ENCODE data around the gene OR10K1. TPM values are rescaled to one million over a fixed set of nuclear protein-coding genes. Genes with fewer than 3 reads are reported as not detected.

Gene OR10K1
- total and polyA plus RNA-seq, 2 donors (not counting 1 experiment from before 2014, with no cell fraction given): not detected

DNA sequence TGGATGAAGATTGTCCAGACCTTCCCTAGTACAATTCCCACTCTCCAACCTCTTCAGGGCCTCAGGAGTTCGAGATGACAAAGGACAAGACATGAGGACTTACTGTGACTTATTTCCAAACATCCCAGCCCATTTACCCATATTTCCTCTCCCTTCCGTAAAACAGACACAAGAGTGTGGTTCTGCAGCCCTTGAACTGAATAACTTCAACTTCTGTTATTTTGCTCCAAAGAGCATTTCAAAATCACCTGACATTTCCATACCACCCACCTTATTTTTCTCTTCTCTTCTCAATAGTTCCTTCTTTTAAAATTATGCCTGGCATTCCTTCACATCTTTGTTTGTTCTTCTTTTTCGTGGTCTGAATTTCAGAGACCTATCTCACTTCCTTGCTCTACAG is 26.9 kb upstream of the OR10K1 start:
- Histone ChIP-seq H3K79me2 (ENCODE audit: control insufficient read depth, insufficient read depth, low read length) (no peaks in the 10 kb centered on the region), H3K4me3 (replicated peaks in 1 of 4; ENCODE audit: control extremely low read depth in 1 of 4, insufficient read depth in 1 of 4, low read depth in 3 of 4, low read length in 4 of 4) (no peak overlapping the region), H3K4me2 (ENCODE audit: extremely low read depth, insufficient read depth, low read length) (no peak overlapping the region), H3K27me3 (ENCODE audit: control insufficient read depth, insufficient read depth, low read length) (no peaks in the 10 kb centered on the region), H2AFZ (ENCODE audit: low read length) (no peak overlapping the region), H3K4me1 (ENCODE audit: control insufficient read depth, extremely low read depth, insufficient read depth, low read length) (no peaks in the 10 kb centered on the region), H3K27ac (ENCODE audit: insufficient read depth, low read length) (no peak overlapping the region), H4K20me1 (ENCODE audit: control insufficient read depth, extremely low read depth, insufficient read depth, low read length) (no peaks in the 10 kb centered on the region), H3K9ac (ENCODE audit: insufficient read depth, low read length) (no peak overlapping the region), H3K36me3 (ENCODE audit: control insufficient read depth, insufficient read depth, low read length) (no peaks in the 10 kb centered on the region), H3K9me3 (ENCODE audit: control insufficient read depth, insufficient read depth, low read depth, low read length) (no peaks in the 10 kb centered on the region)
- TF ChIP-seq, protein P1, sequence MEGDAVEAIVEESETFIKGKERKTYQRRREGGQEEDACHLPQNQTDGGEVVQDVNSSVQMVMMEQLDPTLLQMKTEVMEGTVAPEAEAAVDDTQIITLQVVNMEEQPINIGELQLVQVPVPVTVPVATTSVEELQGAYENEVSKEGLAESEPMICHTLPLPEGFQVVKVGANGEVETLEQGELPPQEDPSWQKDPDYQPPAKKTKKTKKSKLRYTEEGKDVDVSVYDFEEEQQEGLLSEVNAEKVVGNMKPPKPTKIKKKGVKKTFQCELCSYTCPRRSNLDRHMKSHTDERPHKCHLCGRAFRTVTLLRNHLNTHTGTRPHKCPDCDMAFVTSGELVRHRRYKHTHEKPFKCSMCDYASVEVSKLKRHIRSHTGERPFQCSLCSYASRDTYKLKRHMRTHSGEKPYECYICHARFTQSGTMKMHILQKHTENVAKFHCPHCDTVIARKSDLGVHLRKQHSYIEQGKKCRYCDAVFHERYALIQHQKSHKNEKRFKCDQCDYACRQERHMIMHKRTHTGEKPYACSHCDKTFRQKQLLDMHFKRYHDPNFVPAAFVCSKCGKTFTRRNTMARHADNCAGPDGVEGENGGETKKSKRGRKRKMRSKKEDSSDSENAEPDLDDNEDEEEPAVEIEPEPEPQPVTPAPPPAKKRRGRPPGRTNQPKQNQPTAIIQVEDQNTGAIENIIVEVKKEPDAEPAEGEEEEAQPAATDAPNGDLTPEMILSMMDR (conservative IDR thresholded peaks at IDR 0.05 in 1 of 2, IDR thresholded peaks at IDR 0.05 in 1 of 2; ENCODE audit: low read depth in 1 of 2, low read length in 2 of 2): no peak
- TF ChIP-seq EZH2 (IDR thresholded peaks at IDR 0.05; ENCODE audit: low read length, missing control alignments): no peak
- DNase-seq (ENCODE audit: low read depth in 2 of 2): no peak

DNA sequence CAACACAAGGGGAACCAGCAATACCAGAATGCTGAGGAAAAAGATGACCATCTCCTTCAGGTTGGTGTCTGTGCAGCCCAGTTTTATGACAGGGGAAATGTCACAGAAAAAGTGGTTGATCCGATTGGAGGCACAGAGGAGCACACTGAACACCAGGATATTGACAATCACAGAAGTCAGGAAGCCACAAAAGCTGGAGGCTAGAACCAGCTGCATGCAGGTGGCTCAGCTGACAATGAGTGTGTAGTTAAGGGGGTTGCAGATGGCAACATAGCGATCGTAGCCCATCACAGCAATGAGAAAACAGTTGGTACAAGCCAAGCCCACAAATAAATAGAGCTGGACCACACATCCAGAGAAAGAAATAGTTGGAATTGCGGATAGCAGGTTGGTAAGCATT is 16.3 kb upstream of the OR10K1 start:
- Histone ChIP-seq H3K27me3 (ENCODE audit: control insufficient read depth, insufficient read depth, low read length) (no peaks in the 10 kb centered on the region), H3K4me1 (ENCODE audit: control insufficient read depth, extremely low read depth, insufficient read depth, low read length) (no peaks in the 10 kb centered on the region), H3K9me3 (ENCODE audit: control insufficient read depth, insufficient read depth, low read depth, low read length) (no peaks in the 10 kb centered on the region), H2AFZ (ENCODE audit: low read length) (no peak overlapping the region), H3K4me2 (ENCODE audit: extremely low read depth, insufficient read depth, low read length) (no peak overlapping the region), H4K20me1 (ENCODE audit: control insufficient read depth, extremely low read depth, insufficient read depth, low read length) (no peaks in the 10 kb centered on the region), H3K36me3 (ENCODE audit: control insufficient read depth, insufficient read depth, low read length) (no peaks in the 10 kb centered on the region), H3K79me2 (ENCODE audit: control insufficient read depth, insufficient read depth, low read length) (no peaks in the 10 kb centered on the region), H3K9ac (ENCODE audit: insufficient read depth, low read length) (no peak overlapping the region), H3K27ac (ENCODE audit: insufficient read depth, low read length) (no peak overlapping the region), H3K4me3 (replicated peaks in 1 of 4; ENCODE audit: control extremely low read depth in 1 of 4, insufficient read depth in 1 of 4, low read depth in 3 of 4, low read length in 4 of 4) (no peak overlapping the region)
- no peak for DNase-seq (ENCODE audit: low read depth in 2 of 2)
- TF ChIP-seq EZH2 (IDR thresholded peaks at IDR 0.05; ENCODE audit: low read length, missing control alignments): no peak
- TF ChIP-seq, protein P1 (conservative IDR thresholded peaks at IDR 0.05 in 1 of 2, IDR thresholded peaks at IDR 0.05 in 1 of 2; ENCODE audit: low read depth in 1 of 2, low read length in 2 of 2): no peak

DNA sequence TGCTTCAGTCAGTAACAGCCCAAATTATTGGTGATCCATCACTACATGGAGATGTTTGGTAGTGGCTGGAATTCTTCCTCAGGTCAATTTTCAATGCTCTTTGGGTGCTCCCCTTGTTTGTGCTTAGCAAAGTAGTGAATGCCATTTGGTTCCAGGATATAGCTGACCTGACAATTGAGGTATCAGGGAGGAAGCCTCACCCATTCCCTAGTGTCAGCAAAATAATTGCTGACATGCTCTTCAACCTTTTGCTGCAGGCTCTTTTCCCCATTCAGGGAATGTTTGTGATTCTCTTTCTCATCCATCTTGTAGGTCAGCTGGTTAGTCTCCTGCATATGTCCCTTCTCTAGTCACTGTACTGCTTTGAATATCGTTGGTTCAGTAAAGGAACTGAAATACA is 7.1 kb upstream of the OR10K1 start:
- Histone ChIP-seq H3K4me3 (replicated peaks in 1 of 4; ENCODE audit: control extremely low read depth in 1 of 4, insufficient read depth in 1 of 4, low read depth in 3 of 4, low read length in 4 of 4) (no peak overlapping the region), H3K4me1 (ENCODE audit: control insufficient read depth, extremely low read depth, insufficient read depth, low read length) (no peaks in the 10 kb centered on the region), H3K27ac (ENCODE audit: insufficient read depth, low read length) (no peak overlapping the region), H2AFZ (ENCODE audit: low read length) (no peak overlapping the region), H3K9me3 (ENCODE audit: control insufficient read depth, insufficient read depth, low read depth, low read length) (no peaks in the 10 kb centered on the region), H3K36me3 (ENCODE audit: control insufficient read depth, insufficient read depth, low read length) (no peaks in the 10 kb centered on the region), H3K4me2 (ENCODE audit: extremely low read depth, insufficient read depth, low read length) (no peak overlapping the region), H3K9ac (ENCODE audit: insufficient read depth, low read length) (no peak overlapping the region), H3K79me2 (ENCODE audit: control insufficient read depth, insufficient read depth, low read length) (no peaks in the 10 kb centered on the region), H3K27me3 (ENCODE audit: control insufficient read depth, insufficient read depth, low read length) (no peaks in the 10 kb centered on the region), H4K20me1 (ENCODE audit: control insufficient read depth, extremely low read depth, insufficient read depth, low read length) (no peaks in the 10 kb centered on the region)
- DNase-seq (ENCODE audit: low read depth in 2 of 2): no peak
- TF ChIP-seq, protein P1 (conservative IDR thresholded peaks at IDR 0.05 in 1 of 2, IDR thresholded peaks at IDR 0.05 in 1 of 2; ENCODE audit: low read depth in 1 of 2, low read length in 2 of 2): no peak
- no peak for TF ChIP-seq EZH2 (IDR thresholded peaks at IDR 0.05; ENCODE audit: low read length, missing control alignments)

Data from fibroblast of lung (primary cell).